HEK293T (cell line): ENCODE results near the gene APBA3.

Experiments
- BHLHE40 ChIP-seq: fragments of 450-650 bp; IDR thresholded peaks from 2 replicates; pipeline ENCODE4 v1.6.1; 2016; ENCODE audit warnings: mild to moderate bottlenecking, moderate library complexity, borderline replicate concordance
- SP1 ChIP-seq: fragments of 450-650 bp; IDR thresholded peaks from 2 replicates; pipeline ENCODE4 v1.6.1; 2017
- SUZ12 ChIP-seq: fragments of 450-650 bp; IDR thresholded peaks from 2 replicates; pipeline ENCODE4 v1.6.1; 2016; ENCODE audit warnings: mild to moderate bottlenecking

- no peak for TF ChIP-seq SUZ12
- TF ChIP-seq SP1, result no peak
- no peak for TF ChIP-seq BHLHE40
Measured at GRCh38 chr19:3765121-3765520, 3.6 kb upstream of the APBA3 start.
